ENCODE measurements around the gene CPPED1.

CPPED1 gene

GRCh38 chr16:12740986-12741610 lies 62.6 kb downstream of the CPPED1 start:
- no peak overlapping the region for H3K4me3 Mint-ChIP-seq
- DNase-seq (ENCODE audit: low spot score in 2 of 2) (no peak), ATAC-seq (no peak)
- no peaks in the 10 kb centered on the region for H3K36me3 Mint-ChIP-seq
- no peaks in the 10 kb centered on the region for H3K4me1 Mint-ChIP-seq
- peaks cover 12% of the 10 kb centered on the region for H3K9me3 Mint-ChIP-seq
- no peak overlapping the region for H3K27ac Mint-ChIP-seq

GRCh38 chr16:12739738-12740137 lies 63.9 kb downstream of the CPPED1 start:
- DNase-seq (ENCODE audit: low spot score in 2 of 2) = no peak
- no peak for ATAC-seq
- no peak overlapping the region for H3K4me3 Mint-ChIP-seq
- no peaks in the 10 kb centered on the region for H3K36me3 Mint-ChIP-seq
- peaks cover 7% of the 10 kb centered on the region for H3K9me3 Mint-ChIP-seq
- no peaks in the 10 kb centered on the region for H3K4me1 Mint-ChIP-seq
- H3K27ac Mint-ChIP-seq = no peak overlapping the region

- Mint-ChIP-seq H3K4me3 (no peak overlapping the region), H3K36me3 (peaks cover 2% of the 10 kb centered on the region), H3K4me1 (no peaks in the 10 kb centered on the region), H3K27ac (no peak overlapping the region), H3K9me3 (peaks cover 17% of the 10 kb centered on the region)
- DNase-seq (ENCODE audit: low spot score in 2 of 2) = no peak
- no peak for ATAC-seq
Observed at GRCh38 chr16:12737563-12737962, 66.1 kb downstream of the CPPED1 start.

- Mint-ChIP-seq H3K4me3 (no peak overlapping the region), H3K9me3 (peaks cover 26% of the 10 kb centered on the region), H3K4me1 (no peaks in the 10 kb centered on the region), H3K36me3 (peaks cover 8% of the 10 kb centered on the region), H3K27ac (no peak overlapping the region)
- DNase-seq (ENCODE audit: low spot score in 2 of 2) (no peak), ATAC-seq (no peak)
Observed at GRCh38 chr16:12735805-12736204, 67.9 kb downstream of the CPPED1 start.

GRCh38 chr16:12732600-12732999 lies 71.1 kb downstream of the CPPED1 start:
- ATAC-seq = no peak
- Mint-ChIP-seq H3K4me1 (peaks cover 8% of the 10 kb centered on the region), H3K27ac (no peak overlapping the region), H3K4me3 (no peak overlapping the region), H3K9me3 (peaks cover 21% of the 10 kb centered on the region), H3K36me3 (peaks cover 8% of the 10 kb centered on the region)
- no peak for DNase-seq (ENCODE audit: low spot score in 2 of 2)

- Mint-ChIP-seq H3K36me3 (peaks cover 8% of the 10 kb centered on the region), H3K9me3 (peaks cover 17% of the 10 kb centered on the region), H3K4me1 (peaks cover 9% of the 10 kb centered on the region), H3K4me3 (no peak overlapping the region), H3K27ac (peak overlapping the region; percentile 1)
- ATAC-seq (peak; percentile 58), DNase-seq (ENCODE audit: low spot score in 2 of 2) (no peak)
Observed at GRCh38 chr16:12729448-12729847, 74.2 kb downstream of the CPPED1 start.

GRCh38 chr16:12728469-12728868 lies 75.2 kb downstream of the CPPED1 start:
- Mint-ChIP-seq H3K36me3 (peaks cover 8% of the 10 kb centered on the region), H3K9me3 (peaks cover 16% of the 10 kb centered on the region), H3K4me3 (no peak overlapping the region), H3K27ac (peak overlapping the region; percentile 1), H3K4me1 (peaks cover 14% of the 10 kb centered on the region)
- DNase-seq (ENCODE audit: low spot score in 2 of 2) = no peak
- no peak for ATAC-seq

- Mint-ChIP-seq H3K4me1 (peaks cover 12% of the 10 kb centered on the region), H3K9me3 (no peaks in the 10 kb centered on the region), H3K4me3 (no peak overlapping the region), H3K27ac (peak overlapping the region; percentile 83), H3K36me3 (no peaks in the 10 kb centered on the region)
- ATAC-seq = no peak
- no peak for DNase-seq (ENCODE audit: low spot score in 2 of 2)
Observed at GRCh38 chr16:12724226-12724625, 79.5 kb downstream of the CPPED1 start.

GRCh38 chr16:12723681-12724080 lies 80.0 kb downstream of the CPPED1 start:
- H3K9me3 Mint-ChIP-seq = no peaks in the 10 kb centered on the region
- DNase-seq (ENCODE audit: low spot score in 2 of 2) (no peak), ATAC-seq (no peak)
- H3K4me1 Mint-ChIP-seq = peaks cover 6% of the 10 kb centered on the region
- H3K36me3 Mint-ChIP-seq = no peaks in the 10 kb centered on the region
- no peak overlapping the region for H3K27ac Mint-ChIP-seq
- no peak overlapping the region for H3K4me3 Mint-ChIP-seq

GRCh38 chr16:12721841-12722421 lies 81.8 kb downstream of the CPPED1 start:
- Mint-ChIP-seq H3K4me1 (peaks cover 6% of the 10 kb centered on the region), H3K4me3 (no peak overlapping the region), H3K27ac (no peak overlapping the region), H3K9me3 (no peaks in the 10 kb centered on the region), H3K36me3 (no peaks in the 10 kb centered on the region)
- DNase-seq (ENCODE audit: low spot score in 2 of 2) = no peak
- ATAC-seq = no peak

- Mint-ChIP-seq H3K27ac (no peak overlapping the region), H3K4me3 (no peak overlapping the region), H3K36me3 (no peaks in the 10 kb centered on the region), H3K9me3 (peaks cover under 1% of the 10 kb centered on the region), H3K4me1 (peaks cover 6% of the 10 kb centered on the region)
- DNase-seq (ENCODE audit: low spot score in 2 of 2) = no peak
- ATAC-seq = no peak
Observed at GRCh38 chr16:12719972-12720371, 83.7 kb downstream of the CPPED1 start.

- Mint-ChIP-seq H3K9me3 (peaks cover 3% of the 10 kb centered on the region), H3K4me1 (no peaks in the 10 kb centered on the region), H3K36me3 (no peaks in the 10 kb centered on the region), H3K27ac (no peak overlapping the region), H3K4me3 (no peak overlapping the region)
- DNase-seq (ENCODE audit: low spot score in 2 of 2) (no peak), ATAC-seq (no peak)
Observed at GRCh38 chr16:12716658-12717057, 87.0 kb downstream of the CPPED1 start.

- no peak overlapping the region for H3K4me3 Mint-ChIP-seq
- ATAC-seq (no peak), DNase-seq (ENCODE audit: low spot score in 2 of 2) (no peak)
- H3K36me3 Mint-ChIP-seq = no peaks in the 10 kb centered on the region
- peaks cover under 1% of the 10 kb centered on the region for H3K9me3 Mint-ChIP-seq
- no peaks in the 10 kb centered on the region for H3K4me1 Mint-ChIP-seq
- H3K27ac Mint-ChIP-seq = no peak overlapping the region
Observed at GRCh38 chr16:12709807-12710206, 93.9 kb downstream of the CPPED1 start.

- no peaks in the 10 kb centered on the region for H3K9me3 Mint-ChIP-seq
- no peak overlapping the region for H3K4me3 Mint-ChIP-seq
- H3K27ac Mint-ChIP-seq = no peak overlapping the region
- DNase-seq (ENCODE audit: low spot score in 2 of 2) = no peak
- ATAC-seq = no peak
- no peaks in the 10 kb centered on the region for H3K4me1 Mint-ChIP-seq
- no peaks in the 10 kb centered on the region for H3K36me3 Mint-ChIP-seq
Observed at GRCh38 chr16:12708266-12708665, 95.4 kb downstream of the CPPED1 start.

- no peaks in the 10 kb centered on the region for H3K9me3 Mint-ChIP-seq
- H3K4me1 Mint-ChIP-seq = no peaks in the 10 kb centered on the region
- ATAC-seq = no peak
- H3K4me3 Mint-ChIP-seq = no peak overlapping the region
- peaks cover under 1% of the 10 kb centered on the region for H3K36me3 Mint-ChIP-seq
- DNase-seq (ENCODE audit: low spot score in 2 of 2) = no peak
- no peak overlapping the region for H3K27ac Mint-ChIP-seq
Observed at GRCh38 chr16:12706628-12707027, 97.1 kb downstream of the CPPED1 start.

- ATAC-seq (no peak), DNase-seq (ENCODE audit: low spot score in 2 of 2) (no peak)
- Mint-ChIP-seq H3K4me1 (no peaks in the 10 kb centered on the region), H3K4me3 (no peak overlapping the region), H3K27ac (no peak overlapping the region), H3K9me3 (no peaks in the 10 kb centered on the region), H3K36me3 (peaks cover 7% of the 10 kb centered on the region)
Observed at GRCh38 chr16:12704492-12705111, 99.1 kb downstream of the CPPED1 start.
